Left ventricle myocardium inferior (tissue), 1 donor: Measurements from ENCODE around the gene CDC14A. TPM values are rescaled to one million over a fixed set of nuclear protein-coding genes. Genes with fewer than 3 reads are reported as not detected.

ENCODE experiments used
- DNase-seq: peaks from one replicate; pipeline ENCODE4 v3.0.0-alpha.2; 2020
- H3K27ac ChIP-seq: fragments of 200-600 bp; replicated peaks from 2 replicates; pipeline ENCODE4 v1.8.0; 2021
- H3K27me3 ChIP-seq: fragments of 200-600 bp; 2 replicates; pipeline ENCODE4 v1.8.0; 2021; ENCODE audit warnings: low read depth
- H3K36me3 ChIP-seq: fragments of 200-600 bp; 2 replicates; pipeline ENCODE4 v1.8.0; 2021
- H3K4me1 ChIP-seq: fragments of 200-600 bp; 2 replicates; pipeline ENCODE4 v1.8.0; 2021
- H3K4me3 ChIP-seq: fragments of 200-600 bp; 2 replicates; pipeline ENCODE4 v1.8.0; 2021; ENCODE audit warnings: mild to moderate bottlenecking, moderate library complexity
- H3K9me3 ChIP-seq: fragments of 200-600 bp; replicated peaks from 2 replicates; pipeline ENCODE4 v1.8.0; 2021
- CTCF ChIP-seq: fragments of 200-600 bp; IDR thresholded peaks from 2 replicates; pipeline ENCODE4 v1.8.0; 2021; ENCODE audit warnings: antibody characterized with exemption, mild to moderate bottlenecking, borderline replicate concordance
- intact Hi-C: fragments of 100-400 bp; cut with micrococcal nuclease; formaldehyde crosslinking; loops from one replicate; pipeline ENCODE4 v1.11.0; 2022
- total RNA-seq: library from RNA; stranded (reverse); fragmentation: NEBNext Ultra II Directional; extraction: Animal tissue kit (Norgen Biotek cat#: 25700); gene quantifications from one replicate; pipeline ENCODE4 v1.2.1, GENCODE V29; 2021
- donor health status: DM: no; HTN: yes; CAD: no; lungs with severe emphysema.

CDC14A gene
- total RNA-seq, 1 donor from 2014 or later: 2.4 TPM

DNA sequence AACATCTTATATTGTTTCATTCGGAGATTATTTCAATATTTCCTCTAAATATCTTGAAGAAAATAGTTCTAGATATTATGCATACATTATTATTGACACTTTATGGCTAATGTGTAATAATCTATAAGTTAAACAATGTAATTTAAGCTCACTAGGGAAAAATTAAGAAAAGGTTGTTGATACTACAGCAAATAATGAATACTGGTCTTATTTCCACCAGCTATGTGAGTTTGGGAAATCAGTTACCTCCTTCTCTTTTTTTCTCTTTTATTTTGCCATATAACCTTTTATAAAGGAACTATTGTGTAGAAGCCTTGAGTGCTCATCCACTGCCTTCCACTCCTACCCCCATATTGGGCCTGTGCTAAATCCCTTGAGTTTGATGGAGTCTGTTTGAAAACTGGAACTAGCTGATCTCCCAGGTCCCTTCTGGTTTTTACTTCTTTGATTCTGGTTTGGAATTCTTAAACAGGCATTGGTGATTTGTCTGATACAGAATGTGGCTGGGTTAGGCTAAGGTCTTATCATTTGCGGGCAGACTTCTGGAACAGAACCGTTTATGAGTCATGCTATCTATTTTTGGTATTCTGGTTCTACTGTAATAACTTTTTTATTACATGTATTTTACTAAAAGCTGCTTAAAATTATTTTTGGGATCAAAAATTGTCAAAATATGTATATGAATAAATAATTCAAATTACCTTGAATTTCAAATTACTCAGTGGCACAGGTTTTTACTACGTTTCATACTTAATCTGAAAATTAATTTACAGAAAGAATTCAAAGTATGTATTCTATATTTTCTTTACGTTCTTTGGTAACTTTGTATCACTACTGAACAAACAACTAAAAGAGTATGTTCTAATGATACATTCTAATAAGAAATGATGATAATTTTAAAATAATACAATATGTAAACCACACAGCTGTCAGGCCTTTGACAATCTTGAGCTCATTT lies 5.0 kb upstream of the CDC14A start:
- H3K36me3 ChIP-seq: no peaks in the 10 kb centered on the region
- no peak overlapping the region for H3K27ac ChIP-seq
- H3K27me3 ChIP-seq: no peaks in the 10 kb centered on the region
- no peaks in the 10 kb centered on the region for H3K9me3 ChIP-seq
- DNase-seq: no peak
- no peak for TF ChIP-seq CTCF
- H3K4me1 ChIP-seq: peaks cover 16% of the 10 kb centered on the region
- intact Hi-C loops: no loop called here
- H3K4me3 ChIP-seq: no peak overlapping the region

GRCh38 chr1:100348549-100349144 lies 3.7 kb upstream of the CDC14A start:
- intact Hi-C loops: no loop called here
- Histone ChIP-seq H3K27me3 (no peaks in the 10 kb centered on the region), H3K36me3 (no peaks in the 10 kb centered on the region), H3K27ac (no peak overlapping the region), H3K9me3 (no peaks in the 10 kb centered on the region), H3K4me1 (peaks cover 29% of the 10 kb centered on the region), H3K4me3 (no peak overlapping the region)
- no peak for DNase-seq
- no peak for TF ChIP-seq CTCF

DNA sequence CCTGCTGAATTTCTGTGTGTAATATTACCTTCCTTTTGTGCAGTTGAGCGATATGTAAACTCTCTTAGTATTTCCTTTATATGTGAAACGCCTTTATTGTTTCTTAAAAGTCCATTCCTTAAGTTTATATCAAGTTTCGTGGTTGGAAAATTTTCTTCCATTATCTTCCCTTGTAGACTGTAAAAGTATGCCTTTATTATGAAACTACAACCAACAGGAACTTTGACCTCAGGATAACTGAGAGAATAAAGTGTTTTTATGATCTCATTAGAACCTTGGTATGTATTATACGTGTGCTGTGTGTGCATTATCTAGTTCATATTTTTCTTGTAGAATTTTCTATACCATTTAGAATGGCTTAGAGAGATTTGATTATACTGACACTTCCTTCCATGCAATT lies 3.1 kb upstream of the CDC14A start:
- intact Hi-C loops: no loop called here
- H3K36me3 ChIP-seq: no peaks in the 10 kb centered on the region
- TF ChIP-seq CTCF: no peak
- H3K27ac ChIP-seq: no peak overlapping the region
- peaks cover 35% of the 10 kb centered on the region for H3K4me1 ChIP-seq
- no peak for DNase-seq
- H3K27me3 ChIP-seq: no peaks in the 10 kb centered on the region
- no peak overlapping the region for H3K4me3 ChIP-seq
- H3K9me3 ChIP-seq: no peaks in the 10 kb centered on the region

GRCh38 chr1:100350787-100351094 lies 1.6 kb upstream of the CDC14A start:
- Histone ChIP-seq H3K4me3 (peak overlapping the region; percentile 98), H3K4me1 (peaks cover 49% of the 10 kb centered on the region), H3K27me3 (no peaks in the 10 kb centered on the region), H3K36me3 (no peaks in the 10 kb centered on the region), H3K9me3 (no peaks in the 10 kb centered on the region), H3K27ac (peak overlapping the region; percentile 95)
- intact Hi-C loops: loop anchor here (10.0 kb wide), 1 partner anchor 94 kb away; no protein-coding TSS in a partner anchor
- no peak for TF ChIP-seq CTCF
- no peak for DNase-seq

DNA sequence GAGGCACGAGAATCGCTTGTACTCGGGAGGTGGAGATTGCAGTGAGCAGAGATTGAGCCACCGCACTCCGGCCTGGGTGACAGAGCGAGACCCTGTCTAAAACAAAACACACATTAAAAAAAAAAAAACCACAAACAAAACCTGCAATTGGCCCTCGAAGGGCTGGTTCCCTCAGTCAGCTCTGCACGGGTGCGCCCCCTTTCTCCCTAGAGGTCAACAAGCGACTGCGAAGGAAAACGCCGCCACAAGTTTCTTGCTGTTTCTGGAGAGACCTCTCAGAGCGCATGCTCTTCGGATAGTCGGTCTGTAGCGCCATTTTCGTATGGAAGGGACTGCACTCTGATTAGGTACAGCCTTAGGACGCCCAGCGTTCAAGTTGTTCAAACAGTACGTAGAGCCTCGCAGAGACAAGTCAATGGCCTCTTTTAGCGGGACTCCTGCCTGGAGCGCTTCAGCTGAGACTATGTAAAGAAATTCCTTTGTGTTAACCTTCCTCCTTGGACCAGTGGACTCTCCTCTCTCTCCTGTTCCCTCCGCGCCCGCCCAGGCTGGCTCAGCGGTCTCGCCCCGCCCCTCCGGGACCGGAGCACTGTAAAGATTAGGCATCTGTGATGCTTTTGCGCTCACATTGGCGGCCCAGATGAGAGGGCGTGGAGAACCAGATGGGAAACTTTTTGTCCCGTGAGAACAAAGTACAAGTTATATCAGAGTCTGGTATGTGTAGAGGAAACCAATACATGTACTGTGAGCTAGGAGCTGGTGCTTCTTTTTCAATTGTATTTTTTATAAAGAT lies 1.0 kb upstream of the CDC14A start:
- peak overlapping the region; percentile 95 for H3K27ac ChIP-seq
- intact Hi-C loops: loop anchor here (10.0 kb wide), 1 partner anchor 94 kb away; no protein-coding TSS in a partner anchor
- no peaks in the 10 kb centered on the region for H3K36me3 ChIP-seq
- no peaks in the 10 kb centered on the region for H3K9me3 ChIP-seq
- no peaks in the 10 kb centered on the region for H3K27me3 ChIP-seq
- peak; percentile 47 for TF ChIP-seq CTCF
- peak overlapping the region; percentile 98 for H3K4me3 ChIP-seq
- peak; percentile 88 for DNase-seq
- H3K4me1 ChIP-seq: peaks cover 49% of the 10 kb centered on the region
